GM19240 (cell line): ENCODE data around the gene MTHFD1.
A peak's percentile ranks its signal among the peaks of the same experiment; 100 is the strongest.

Experiments
- DNase-seq: peaks from one replicate; pipeline ENCODE4 v3.0.0; 2011; ENCODE audit warnings: low spot score; ENCODE audit not compliant: insufficient read length

MTHFD1 gene

GRCh38 chr14:64444984-64445845 lies 57.1 kb downstream of the MTHFD1 start:
- DNase-seq: peak; percentile 64

DNA sequence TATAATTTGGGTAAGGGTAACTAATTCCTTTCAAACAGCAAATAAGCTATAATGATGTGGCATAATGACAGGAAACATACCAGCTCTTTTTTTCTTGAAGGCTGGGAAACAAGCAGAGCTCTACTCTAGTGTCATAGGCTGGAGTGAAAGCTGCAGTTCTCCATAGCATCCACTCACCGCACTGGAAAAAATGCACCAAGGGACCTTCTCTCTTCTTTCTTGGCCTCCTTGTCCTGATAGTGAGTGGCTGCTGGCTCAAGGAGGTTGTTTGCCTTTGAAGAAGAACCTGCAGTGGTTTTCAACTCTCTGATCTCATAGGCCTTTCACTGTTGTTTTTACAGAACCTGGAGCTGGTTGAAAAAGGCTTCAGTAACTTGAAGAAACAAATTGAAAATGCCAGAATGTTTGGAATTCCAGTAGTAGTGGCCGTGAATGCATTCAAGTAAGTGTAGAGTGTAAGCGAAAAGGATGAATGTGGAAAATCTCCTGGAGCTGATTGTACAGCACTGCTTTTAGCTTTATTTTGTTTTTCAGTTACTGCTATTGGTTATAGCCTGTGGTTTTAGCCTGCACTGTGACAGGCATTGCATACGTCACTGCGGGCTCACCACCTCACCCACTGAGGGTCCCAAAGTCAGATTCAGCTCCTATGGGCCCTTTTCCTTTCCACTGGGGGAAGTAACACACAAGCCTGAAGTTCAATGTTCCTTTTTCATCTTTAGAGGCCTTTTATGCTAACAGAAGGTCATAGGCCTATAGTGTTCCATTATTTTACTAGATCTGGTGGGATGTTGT lies 59.9 kb downstream of the MTHFD1 start:
- DNase-seq: no peak

- DNase-seq: no peak
Observed at GRCh38 chr14:64450255-64450654, 62.1 kb downstream of the MTHFD1 start.

DNA sequence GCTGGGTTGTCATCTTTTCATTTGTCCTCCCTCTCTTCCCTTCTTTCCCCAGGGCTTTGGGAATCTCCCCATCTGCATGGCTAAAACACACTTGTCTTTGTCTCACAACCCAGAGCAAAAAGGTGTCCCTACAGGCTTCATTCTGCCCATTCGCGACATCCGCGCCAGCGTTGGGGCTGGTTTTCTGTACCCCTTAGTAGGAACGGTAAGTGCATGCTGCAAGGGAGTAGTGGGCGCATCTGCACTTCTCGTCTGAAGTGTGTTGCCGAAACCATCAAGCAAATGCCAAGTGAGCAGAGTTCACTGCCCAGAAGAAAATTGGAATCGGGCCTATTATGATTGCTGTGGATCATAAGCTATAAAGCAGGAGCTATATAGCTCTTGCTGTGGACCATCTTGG lies 66.5 kb downstream of the MTHFD1 start:
- no peak for DNase-seq

- DNase-seq: no peak
Observed at GRCh38 chr14:64459405-64460136, 71.4 kb downstream of the MTHFD1 start.

DNA sequence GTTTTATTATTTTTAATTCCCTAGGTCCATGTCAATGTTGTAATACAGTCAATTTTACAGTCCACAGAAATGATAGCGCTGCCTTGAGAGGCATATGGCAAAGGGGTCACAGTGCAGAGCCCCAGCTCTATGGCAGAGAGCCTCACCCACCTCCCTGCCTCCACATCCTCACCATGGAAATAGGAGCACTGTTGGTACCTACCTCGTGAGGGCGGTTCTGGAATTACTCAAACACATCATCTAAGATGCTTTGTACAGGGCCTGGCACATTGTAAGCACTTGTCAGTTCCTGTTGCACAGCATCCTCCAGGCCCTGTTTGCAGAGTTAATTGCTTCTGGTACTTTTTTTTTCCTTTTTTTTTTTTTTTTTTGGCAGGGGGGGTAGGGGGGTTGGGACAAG lies 73.1 kb downstream of the MTHFD1 start:
- no peak for DNase-seq

DNA sequence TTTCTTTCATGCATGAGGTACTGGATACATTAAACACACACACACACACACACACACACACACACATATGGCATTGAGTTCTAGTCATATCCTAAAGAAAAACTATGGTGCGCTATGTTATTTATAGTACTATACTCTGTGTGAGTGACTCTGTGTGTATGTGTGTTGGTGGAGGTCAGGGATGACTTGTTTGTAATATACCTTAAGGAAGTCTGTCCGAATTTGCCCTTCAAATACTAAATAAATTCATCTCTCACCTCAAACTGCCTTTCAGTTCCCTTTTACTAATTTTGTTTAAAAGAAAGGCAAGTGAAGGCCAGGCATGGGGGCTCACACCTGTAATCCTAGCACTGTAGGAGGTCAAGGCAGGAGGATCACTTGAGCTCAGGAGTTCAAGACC lies 75.0 kb downstream of the MTHFD1 start:
- DNase-seq: no peak

- no peak for DNase-seq
Observed at GRCh38 chr14:64463873-64464272, 75.7 kb downstream of the MTHFD1 start.

DNA sequence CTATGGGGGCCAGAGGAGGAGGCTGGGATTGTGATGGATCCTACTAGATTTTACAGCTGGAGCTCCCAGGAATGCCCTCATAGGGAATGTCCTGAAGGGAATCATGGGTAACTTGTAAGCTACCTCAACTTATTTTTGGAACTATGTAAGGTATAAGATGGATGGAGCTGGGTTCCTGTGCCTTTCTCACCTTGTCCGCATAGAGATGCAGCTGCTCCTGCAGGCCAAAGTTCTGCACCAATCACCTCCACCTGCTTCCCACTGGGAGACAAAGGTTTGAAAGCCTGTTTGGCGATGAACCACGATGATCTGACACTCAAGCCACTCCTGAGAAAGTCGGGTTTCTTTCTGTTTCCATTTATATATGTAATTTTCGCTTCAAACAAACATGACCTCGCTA lies 76.5 kb downstream of the MTHFD1 start:
- DNase-seq: no peak

DNA sequence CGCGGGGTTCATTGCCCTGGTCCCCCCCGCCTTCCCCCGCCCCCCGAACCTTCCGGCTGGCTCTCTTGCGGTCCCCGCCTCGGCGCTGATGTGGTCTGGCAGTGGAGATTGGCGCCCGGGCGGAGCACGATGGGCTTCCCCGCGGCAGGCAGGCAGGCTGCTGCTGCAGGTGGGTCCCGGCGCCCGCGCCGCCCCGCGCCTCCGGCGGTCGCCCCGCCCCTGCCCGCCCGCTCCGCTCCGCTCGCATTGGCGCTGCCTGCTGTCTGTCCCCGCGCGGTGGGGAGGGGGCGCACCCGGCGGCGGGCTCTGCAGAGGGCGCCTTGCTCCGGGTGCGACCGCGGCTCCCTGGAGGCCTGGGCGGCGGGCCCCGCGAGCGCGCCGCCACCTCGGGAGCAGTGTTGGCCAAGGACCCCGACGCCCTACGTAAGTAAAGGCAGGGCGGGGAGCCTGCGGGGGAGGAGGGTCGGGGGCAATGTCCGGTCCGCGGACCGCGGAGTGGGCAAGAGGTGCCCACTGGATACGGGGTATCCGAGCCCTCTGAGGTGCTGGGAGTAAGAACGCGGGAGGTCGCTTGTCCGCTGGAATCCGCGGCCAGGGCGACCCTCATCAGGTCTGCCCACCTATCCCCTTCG lies 77.2 kb downstream of the MTHFD1 start, which contains the start of gene AKAP5:
AKAP5 (plus strand) TSS at position 309 of the 632 bp plus-strand sequence. CDS start 2,896 bp downstream, outside the sequence.
- no peak for DNase-seq

DNA sequence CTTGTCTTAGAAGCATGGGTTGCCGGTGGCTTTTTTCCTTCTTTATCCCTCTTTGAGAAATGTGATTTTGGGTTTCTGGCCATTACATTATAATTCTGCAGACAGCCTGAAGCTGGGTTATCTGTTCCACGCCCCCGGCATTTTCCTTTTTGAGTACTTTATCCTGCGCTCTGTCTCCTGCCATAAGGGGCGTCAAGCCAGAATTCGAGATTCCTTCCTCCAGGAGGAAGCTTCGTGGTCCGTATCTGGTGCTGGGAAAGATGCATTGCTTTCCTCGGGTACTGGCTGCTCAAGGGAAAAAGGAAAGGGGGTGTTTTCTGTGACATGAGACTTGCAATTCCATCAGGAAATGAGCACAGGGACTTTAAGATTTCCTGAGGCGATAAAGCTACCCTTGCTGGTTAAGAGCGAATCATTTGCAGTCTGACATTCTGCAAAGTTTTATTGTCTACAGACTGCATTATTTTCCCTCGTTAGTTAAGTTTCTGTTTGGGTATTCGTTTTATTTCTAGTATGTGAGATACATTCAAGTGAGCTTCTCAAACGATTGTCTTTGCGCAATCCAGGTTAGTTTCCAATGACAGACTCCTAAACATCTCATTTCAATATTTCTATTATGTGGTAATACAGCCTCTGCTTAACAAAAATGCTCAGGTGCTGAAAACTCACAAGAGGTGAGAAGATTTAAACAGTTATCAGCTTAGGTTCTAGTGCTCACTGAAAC lies 77.8 kb downstream of the MTHFD1 start:
- DNase-seq: no peak

- DNase-seq: no peak
Observed at GRCh38 chr14:64467101-64467500, 78.9 kb downstream of the MTHFD1 start.

GRCh38 chr14:64467566-64467965 lies 79.4 kb downstream of the MTHFD1 start:
- no peak for DNase-seq

DNA sequence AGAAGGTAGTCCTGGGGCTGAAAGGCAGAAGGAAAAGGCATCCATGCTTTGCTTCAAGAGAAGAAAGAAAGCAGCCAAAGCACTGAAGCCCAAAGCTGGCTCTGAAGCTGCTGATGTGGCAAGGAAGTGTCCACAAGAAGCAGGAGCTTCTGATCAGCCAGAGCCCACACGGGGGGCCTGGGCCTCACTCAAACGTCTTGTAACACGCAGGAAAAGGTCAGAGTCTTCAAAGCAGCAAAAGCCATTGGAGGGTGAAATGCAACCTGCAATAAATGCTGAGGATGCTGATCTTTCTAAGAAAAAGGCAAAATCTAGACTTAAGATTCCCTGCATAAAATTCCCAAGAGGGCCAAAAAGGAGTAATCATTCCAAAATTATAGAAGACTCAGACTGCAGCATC lies 80.3 kb downstream of the MTHFD1 start:
- DNase-seq: no peak

DNA sequence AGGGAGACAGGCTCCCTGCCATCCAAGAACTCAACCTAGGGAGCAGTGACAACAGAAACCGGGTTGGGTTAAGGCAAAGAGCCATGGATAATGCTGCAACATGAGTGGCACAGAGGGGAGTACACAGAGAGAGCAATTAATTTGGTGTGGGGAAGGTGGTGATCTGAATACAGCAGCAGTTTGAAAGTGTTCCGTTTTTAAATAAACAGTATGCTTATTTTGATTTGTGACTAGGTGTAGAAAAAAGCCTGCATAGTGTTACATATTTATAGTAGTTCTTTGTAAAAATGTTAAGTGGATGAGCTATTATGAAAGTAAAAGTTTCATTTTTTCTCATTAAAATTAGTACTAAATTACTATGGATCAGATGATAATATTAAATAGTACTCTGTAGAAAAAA lies 85.9 kb downstream of the MTHFD1 start:
- DNase-seq: no peak

DNA sequence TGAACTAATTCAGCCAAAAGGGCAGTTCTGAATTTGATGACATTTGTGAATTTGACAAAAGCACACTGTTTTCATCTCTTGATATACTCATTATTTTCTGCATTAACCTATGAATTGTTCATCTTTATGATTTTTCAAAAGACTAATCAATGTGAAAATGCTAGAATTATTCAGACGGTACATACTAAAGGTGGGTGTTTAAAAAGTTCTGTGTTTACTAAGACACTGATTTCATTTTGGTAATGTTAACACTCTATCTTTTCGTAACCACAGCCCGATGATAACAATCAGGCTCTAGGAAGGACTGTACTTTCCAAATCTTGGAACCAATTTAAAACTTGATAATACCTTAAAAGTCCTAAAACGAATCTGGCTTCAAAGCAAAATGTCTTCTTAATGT lies 86.5 kb downstream of the MTHFD1 start:
- no peak for DNase-seq

DNA sequence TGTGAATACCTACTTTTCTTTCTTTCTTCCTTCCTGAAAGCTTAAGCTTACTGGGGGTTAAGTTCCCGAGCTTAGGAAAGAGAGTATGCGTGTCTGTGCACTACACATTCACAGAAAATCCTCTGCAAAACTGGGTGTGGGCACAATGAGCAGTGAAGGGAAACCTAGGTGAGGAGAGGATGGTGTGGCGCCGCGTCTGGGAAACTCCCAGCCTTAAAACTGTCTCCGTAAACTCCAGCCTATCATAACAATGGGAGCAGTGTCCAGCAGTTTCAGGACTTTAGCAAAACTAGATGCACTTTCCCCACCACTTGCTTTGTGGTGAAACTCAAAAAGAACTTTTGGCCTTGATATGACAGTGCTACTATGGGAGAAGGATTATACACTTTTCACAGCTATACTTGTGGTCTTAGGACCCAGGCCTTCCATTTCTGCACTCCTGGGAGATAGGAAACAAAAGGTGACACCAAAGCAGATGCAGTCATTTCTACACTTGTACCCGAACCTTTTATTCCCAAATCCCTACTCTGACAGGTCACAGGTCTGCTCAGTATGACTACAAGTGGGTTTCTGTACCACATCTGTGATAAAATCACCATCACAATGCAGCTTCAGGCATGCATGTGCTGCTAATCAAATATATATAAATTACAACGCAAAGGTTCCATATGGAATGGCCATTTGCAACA lies 87.6 kb downstream of the MTHFD1 start:
- no peak for DNase-seq

DNA sequence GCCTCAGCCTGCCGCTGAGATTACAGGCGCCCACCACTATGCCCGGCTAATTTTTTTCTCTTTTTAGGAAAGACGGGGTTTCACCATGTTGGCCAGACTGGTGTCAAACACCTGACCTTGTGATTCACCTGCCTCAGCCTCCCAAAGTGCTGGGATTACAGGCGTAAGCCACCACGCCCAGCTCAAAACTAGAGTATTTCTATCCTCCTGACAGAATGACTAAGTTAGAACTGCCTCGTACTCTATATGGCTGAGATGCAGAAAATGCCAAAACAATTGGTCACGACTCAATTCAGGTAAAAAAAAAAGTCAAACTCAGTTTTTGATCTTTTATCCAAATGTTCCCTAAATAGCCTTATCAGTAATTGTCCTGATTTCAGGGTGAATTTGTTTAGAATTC lies 88.3 kb downstream of the MTHFD1 start:
- DNase-seq: no peak

GRCh38 chr14:64478634-64479250 lies 90.6 kb downstream of the MTHFD1 start:
- no peak for DNase-seq
